GM18499 (cell line): ENCODE measurements around the gene CD300C.
"Not testable (repeated sequence)": the region's sequence is repeated elsewhere in the genome, so short reads cannot be mapped to it uniquely, and the experiment has no call there.

ENCODE experiments used
- ATAC-seq: cut with Tn5 transposase; IDR thresholded peaks from one replicate; pipeline ENCODE4 v1.9.1; 2021; ENCODE audit warnings: moderate number of reproducible peaks; ENCODE audit not compliant: insufficient read depth, unreplicated experiment

CD300C gene

GRCh38 chr17:74516561-74517328 is 29.2 kb downstream of the CD300C start:
- ATAC-seq: no peak

- no peak for ATAC-seq
Observed at GRCh38 chr17:74515941-74516340, 30.0 kb downstream of the CD300C start.

DNA sequence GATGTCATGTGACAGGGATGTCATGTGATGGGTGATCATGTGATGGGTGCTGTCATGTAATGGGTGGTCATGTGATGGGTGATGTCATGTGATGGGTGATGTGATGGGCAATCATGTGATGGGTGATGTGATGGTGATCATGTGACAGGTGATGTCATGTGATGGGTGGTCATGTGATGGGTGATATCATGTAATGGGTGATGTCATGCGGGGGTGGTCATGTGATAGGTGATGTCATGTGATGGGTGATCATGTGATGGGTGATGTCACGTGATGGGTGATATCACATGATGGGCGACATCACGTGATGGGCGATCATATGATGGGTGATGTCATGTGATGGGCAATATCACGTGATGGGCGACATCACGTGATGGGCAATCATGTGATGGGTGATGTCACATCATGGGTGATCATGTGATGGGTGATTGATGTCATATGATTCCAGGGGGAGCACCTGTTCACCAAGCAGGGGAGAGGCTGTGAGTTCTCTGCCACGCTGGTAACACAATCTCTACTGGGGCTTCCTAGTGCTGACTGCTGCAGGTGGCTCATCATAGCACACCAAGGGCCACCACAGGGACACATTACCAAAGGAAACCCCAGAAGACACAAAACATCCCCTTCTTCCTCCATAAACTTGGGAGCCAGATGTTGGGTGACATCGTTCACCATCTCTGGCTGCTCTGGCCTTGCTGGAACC is 31.1 kb downstream of the CD300C start:
- ATAC-seq: no peak

- no peak for ATAC-seq
Observed at GRCh38 chr17:74513987-74514631, 31.8 kb downstream of the CD300C start.

DNA sequence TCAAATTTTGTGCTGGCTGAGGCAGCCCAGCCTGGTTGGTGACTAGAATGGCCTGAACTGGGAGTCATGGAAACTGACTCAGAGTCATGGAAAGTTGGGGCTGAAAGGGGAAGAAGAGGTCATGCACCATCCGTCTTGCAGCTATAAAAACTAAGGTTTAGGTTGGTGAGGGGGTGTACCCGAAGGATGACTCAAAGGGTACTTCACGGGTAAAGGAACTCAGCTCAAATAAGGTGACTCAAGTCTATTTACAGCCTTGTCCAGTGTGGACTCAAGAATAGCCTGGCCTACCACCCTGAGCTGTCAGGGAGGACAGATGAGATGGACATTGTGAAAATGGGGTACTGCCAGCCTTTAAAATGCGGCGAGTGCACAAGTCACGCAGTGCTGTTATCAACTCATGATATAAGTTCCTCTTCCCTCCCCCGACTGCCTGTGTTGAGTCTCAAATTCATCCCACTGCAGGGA is 33.3 kb downstream of the CD300C start:
- ATAC-seq: no peak

DNA sequence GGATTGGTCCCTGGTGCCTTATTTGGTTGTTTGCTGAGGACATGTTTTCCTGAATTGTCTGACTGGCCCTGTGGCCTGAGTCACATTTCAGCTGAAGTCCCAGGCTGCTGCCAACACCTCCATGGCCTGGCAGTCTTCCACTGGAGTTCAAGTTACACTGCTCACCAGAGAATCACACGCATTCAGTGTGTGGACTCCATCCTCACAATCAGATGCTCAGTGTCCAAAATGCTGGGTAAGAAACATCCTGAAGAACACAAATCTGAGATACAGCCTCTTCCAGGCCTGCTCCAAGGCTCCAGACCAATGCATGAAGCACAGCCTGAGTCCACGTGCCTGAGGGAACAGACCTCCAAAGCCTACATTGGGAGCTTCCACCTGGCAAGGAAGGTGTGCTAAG is 33.9 kb downstream of the CD300C start:
- no peak for ATAC-seq

DNA sequence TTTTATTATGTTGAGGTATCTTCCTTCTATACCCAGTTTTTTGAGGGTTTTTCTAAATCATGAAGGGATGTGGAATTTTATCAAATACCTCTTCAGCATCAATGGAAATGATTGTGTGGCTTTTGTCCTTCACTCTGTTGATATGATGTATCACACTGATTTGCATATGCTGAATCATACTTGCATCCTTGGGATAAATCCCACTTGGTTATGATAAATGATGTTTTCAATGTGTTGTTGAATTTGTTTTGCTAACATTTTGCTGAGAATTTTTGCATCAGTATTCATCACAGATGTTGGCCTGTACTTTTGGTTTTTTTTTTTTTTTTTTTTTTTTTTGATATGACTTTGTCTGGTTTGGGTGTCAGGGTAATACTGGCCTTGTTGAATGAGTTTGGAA is 37.8 kb downstream of the CD300C start:
- ATAC-seq: no peak

DNA sequence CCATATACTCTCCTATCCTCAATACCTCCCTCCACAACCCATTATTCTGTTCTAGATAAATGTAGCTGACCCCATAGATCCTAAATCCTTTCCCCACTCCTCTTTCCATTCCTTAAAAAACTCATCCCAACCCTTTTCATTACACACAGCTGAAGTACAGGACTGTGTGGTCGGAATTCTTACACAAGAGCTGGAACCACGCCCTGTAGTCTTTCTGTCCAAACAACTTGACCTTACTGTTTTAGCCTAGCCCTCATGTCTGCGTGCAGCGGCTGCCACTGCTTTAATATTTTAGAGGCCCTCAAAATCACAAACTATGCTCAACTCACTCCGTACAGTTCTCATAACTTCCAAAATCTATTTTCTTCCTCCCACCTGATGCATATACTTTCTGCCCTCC is 42.0 kb downstream of the CD300C start:
- not testable (repeated sequence) for ATAC-seq

DNA sequence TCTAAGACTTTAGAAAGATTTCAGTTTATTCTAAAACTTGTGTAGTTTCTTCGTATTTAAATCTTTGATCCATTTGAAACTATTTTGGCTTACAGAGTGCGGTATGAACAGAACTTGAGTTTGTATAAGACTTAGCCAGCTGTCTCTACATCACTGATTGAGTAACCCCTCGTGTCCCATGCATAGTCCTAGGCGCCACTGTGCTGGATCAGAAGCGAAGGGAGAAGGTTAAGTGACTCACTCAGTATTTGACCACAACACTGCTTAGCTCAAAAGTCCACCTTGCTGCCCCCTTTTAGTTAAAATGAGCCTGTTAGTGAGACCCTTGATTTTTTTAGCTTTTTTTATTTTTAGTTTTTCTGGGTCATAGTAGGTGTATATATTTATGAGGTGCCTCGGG is 43.1 kb downstream of the CD300C start:
- ATAC-seq: no peak

- ATAC-seq: no peak
Observed at GRCh38 chr17:74499992-74500391, 45.9 kb downstream of the CD300C start.

- ATAC-seq: no peak
Observed at GRCh38 chr17:74497471-74497870, 48.4 kb downstream of the CD300C start.

DNA sequence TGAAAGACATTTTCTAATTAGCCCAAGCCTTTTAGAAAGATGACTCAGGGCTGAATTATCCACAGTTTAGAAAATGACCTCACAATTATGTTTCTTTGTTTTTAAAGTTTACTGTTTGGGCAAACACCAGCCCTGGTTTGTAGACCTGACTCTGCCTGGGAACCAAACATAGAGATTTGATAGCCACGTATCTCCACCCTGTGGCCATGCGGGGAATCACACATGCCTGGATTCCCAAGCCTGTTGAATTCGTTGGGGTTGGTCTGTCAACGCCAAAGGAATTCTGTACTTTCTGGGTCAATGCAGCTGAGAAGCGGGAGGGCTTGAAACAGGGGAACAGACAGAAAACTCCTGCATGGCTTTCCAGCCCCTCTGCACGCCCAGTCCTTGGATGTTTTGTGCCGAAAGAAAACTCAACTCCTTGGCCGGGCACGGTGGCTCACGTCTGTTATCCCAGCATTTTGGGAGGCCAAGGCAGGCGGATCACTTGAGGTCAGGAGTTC is 52.5 kb downstream of the CD300C start:
- no peak for ATAC-seq

DNA sequence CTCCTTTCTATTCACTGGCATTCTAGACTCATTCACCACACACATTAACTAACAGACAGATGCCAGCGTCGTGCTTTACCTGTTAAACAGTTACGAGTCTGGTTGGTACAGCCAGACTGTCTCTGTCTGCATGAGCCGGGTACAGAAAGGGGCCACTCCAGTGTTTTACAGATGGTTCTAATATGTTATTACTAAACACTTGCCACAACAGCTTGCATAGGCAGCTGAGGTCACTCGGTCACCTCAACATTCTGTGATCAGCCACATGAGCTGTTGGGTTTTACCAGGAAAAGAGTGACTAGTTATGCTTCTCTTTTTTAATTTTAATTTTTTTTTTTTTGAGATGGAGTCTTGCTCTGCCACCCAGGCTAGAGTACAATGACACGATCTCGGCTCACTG is 54.3 kb downstream of the CD300C start:
- no peak for ATAC-seq
